CD4-positive, alpha-beta T cell treated with Interleukin-21 for 1 hour (primary cell): ENCODE measurements around the gene CCL7.

ENCODE experiments used
- DNase-seq: peaks from one replicate; pipeline ENCODE4 v3.0.0-alpha.2; 2020

CCL7 gene

GRCh38 chr17:34248511-34249024 is 21.5 kb upstream of the CCL7 start:
- DNase-seq = no peak

GRCh38 chr17:34249061-34249460 is 21.0 kb upstream of the CCL7 start:
- DNase-seq = no peak

- no peak for DNase-seq
These were observed 20.5 kb upstream of the CCL7 start for GRCh38 chr17:34249478-34249877.

GRCh38 chr17:34251186-34251585 is 18.8 kb upstream of the CCL7 start:
- no peak for DNase-seq

GRCh38 chr17:34252095-34252443 is 18.0 kb upstream of the CCL7 start:
- DNase-seq = no peak

- no peak for DNase-seq
These were observed 17.4 kb upstream of the CCL7 start for GRCh38 chr17:34252444-34253138.

GRCh38 chr17:34253139-34253525 is 16.9 kb upstream of the CCL7 start:
- no peak for DNase-seq

GRCh38 chr17:34254146-34254545 is 15.9 kb upstream of the CCL7 start:
- DNase-seq = no peak

- no peak for DNase-seq
These were observed 15.2 kb upstream of the CCL7 start, which contains the start of gene CCL2 for GRCh38 chr17:34254651-34255380. CCL2 (plus strand) TSS chr17:34255285; CDS start chr17:34255350, 65 bp downstream.

GRCh38 chr17:34255381-34255732 is 14.7 kb upstream of the CCL7 start:
- no peak for DNase-seq

- DNase-seq = no peak
These were observed 14.2 kb upstream of the CCL7 start for GRCh38 chr17:34255841-34256240.

- no peak for DNase-seq
These were observed 12.6 kb upstream of the CCL7 start for GRCh38 chr17:34257299-34257985.

- no peak for DNase-seq
These were observed 12.1 kb upstream of the CCL7 start for GRCh38 chr17:34257986-34258326.

- DNase-seq = no peak
These were observed 10.9 kb upstream of the CCL7 start for GRCh38 chr17:34259146-34259545.

GRCh38 chr17:34260861-34261260 is 9.2 kb upstream of the CCL7 start:
- DNase-seq = no peak

GRCh38 chr17:34261568-34262337 is 8.3 kb upstream of the CCL7 start:
- no peak for DNase-seq

- DNase-seq = no peak
These were observed 4.3 kb upstream of the CCL7 start for GRCh38 chr17:34265711-34266110.

GRCh38 chr17:34275881-34276280 is 5.9 kb downstream of the CCL7 start:
- DNase-seq = no peak

- DNase-seq = no peak
These were observed 6.8 kb downstream of the CCL7 start for GRCh38 chr17:34276826-34277225.

- no peak for DNase-seq
These were observed 13.6 kb downstream of the CCL7 start for GRCh38 chr17:34283571-34283970.

GRCh38 chr17:34285286-34285792 is 15.3 kb downstream of the CCL7 start, which contains the start of gene CCL11:
CCL11 (plus strand) TSS chr17:34285742; CDS start chr17:34285809, 67 bp downstream.
- no peak for DNase-seq

GRCh38 chr17:34287875-34288274 is 17.9 kb downstream of the CCL7 start:
- no peak for DNase-seq

GRCh38 chr17:34290586-34290985 is 20.6 kb downstream of the CCL7 start:
- no peak for DNase-seq
